HEK293 (cell line): ENCODE results near the gene LYSMD3.
"Not testable (repeated sequence)": the region's sequence is repeated elsewhere in the genome, so short reads cannot be mapped to it uniquely, and the experiment has no call there.

Source experiments
- CTCF ChIA-PET: fragments of 350-600 bp; formaldehyde crosslinking; extraction: SDS; loops from one replicate; lab custom pipeline; 2021; ENCODE audit warnings: antibody characterized with exemption; lab: Yijun Ruan, JAX
- POLR2A ChIA-PET: fragments of 300-600 bp; formaldehyde crosslinking; extraction: SDS; loops from one replicate; lab custom pipeline; 2020; ENCODE audit warnings: antibody characterized with exemption, inconsistent platforms; lab: Yijun Ruan, JAX
- H3K27ac ChIP-seq: fragments of 200-500 bp; sonication (Bioruptor generic); 2 replicates; pipeline ENCODE4 v1.5.1; 2014; ENCODE audit warnings: low read depth, low read length, control low read depth, inconsistent platforms; ENCODE audit errors: extremely low read depth
- H3K36me3 ChIP-seq, 2 experiments: fragments of 200-500 bp in 1 of 2; sonication (Bioruptor generic) in 1 of 2; 1 replicate in 1 of 2; 2 replicates in 1 of 2; pipeline ENCODE4 v1.5.1; 2014 to 2017; ENCODE audit warnings: inconsistent platforms in 2 of 2, low read length in 2 of 2; ENCODE audit not compliant: control insufficient read depth in 2 of 2, insufficient read depth in 1 of 2
- H3K4me1 ChIP-seq: fragments of 200-500 bp; sonication (Bioruptor generic); 2 replicates; pipeline ENCODE4 v1.5.1; 2014; ENCODE audit warnings: mild to moderate bottlenecking, low read length, inconsistent platforms; ENCODE audit not compliant: control insufficient read depth, insufficient read depth
- H3K4me3 ChIP-seq: 2 replicates; pipeline ENCODE4 v1.5.1; 2011; ENCODE audit warnings: low read depth, mild to moderate bottlenecking, control low read depth, low read length, moderate library complexity
- H3K9me3 ChIP-seq: fragments of 200-500 bp; sonication (Bioruptor generic); 2 replicates; pipeline ENCODE4 v1.5.1; 2014; ENCODE audit warnings: low read depth, low read length, inconsistent platforms; ENCODE audit not compliant: control insufficient read depth, insufficient read depth
- INSM2 ChIP-seq: fragments of 450-650 bp; formaldehyde crosslinking; IDR thresholded peaks from 2 replicates; pipeline ENCODE4 v1.5.1; 2016; ENCODE audit warnings: missing biosample characterization, missing genetic modification characterization
- REST ChIP-seq: fragments of 450-650 bp; formaldehyde crosslinking; IDR thresholded peaks from 2 replicates; pipeline ENCODE4 v1.5.1; 2016; ENCODE audit warnings: missing biosample characterization, missing genetic modification characterization
- SCRT1 ChIP-seq: fragments of 450-650 bp; formaldehyde crosslinking; IDR thresholded peaks from 2 replicates; pipeline ENCODE4 v1.5.1; 2016; ENCODE audit warnings: missing biosample characterization, missing genetic modification characterization, borderline replicate concordance
- ZFP41 ChIP-seq: fragments of 450-650 bp; formaldehyde crosslinking; IDR thresholded peaks from 2 replicates; pipeline ENCODE4 v1.5.1; 2016; ENCODE audit warnings: missing biosample characterization, missing genetic modification characterization, borderline replicate concordance
- ZNF16 ChIP-seq: fragments of 450-650 bp; formaldehyde crosslinking; IDR thresholded peaks from 2 replicates; pipeline ENCODE4 v1.5.1; 2016; ENCODE audit warnings: low read depth, missing biosample characterization, missing genetic modification characterization
- ZNF501 ChIP-seq: fragments of 450-650 bp; formaldehyde crosslinking; IDR thresholded peaks from 2 replicates; pipeline ENCODE4 v1.5.1; 2016; ENCODE audit warnings: missing biosample characterization, missing genetic modification characterization
- ZNF629 ChIP-seq: fragments of 450-650 bp; formaldehyde crosslinking; IDR thresholded peaks from 2 replicates; pipeline ENCODE4 v1.5.1; 2017; ENCODE audit warnings: missing biosample characterization, missing genetic modification characterization
- ZNF677 ChIP-seq: fragments of 450-650 bp; IDR thresholded peaks from 2 replicates; pipeline ENCODE4 v1.5.0; 2018; ENCODE audit warnings: missing biosample characterization, mild to moderate bottlenecking, missing genetic modification characterization, moderate library complexity
- ZNF830 ChIP-seq: fragments of 450-650 bp; IDR thresholded peaks from 2 replicates; pipeline ENCODE4 v1.5.0; 2018; ENCODE audit warnings: missing biosample characterization, missing genetic modification characterization, low read depth, mild to moderate bottlenecking, moderate library complexity
- ZNF837 ChIP-seq: fragments of 450-650 bp; formaldehyde crosslinking; IDR thresholded peaks from 2 replicates; pipeline ENCODE4 v1.5.1; 2016; ENCODE audit warnings: missing biosample characterization, missing genetic modification characterization
- ZSCAN30 ChIP-seq: fragments of 450-650 bp; IDR thresholded peaks from 2 replicates; pipeline ENCODE4 v1.5.1; 2018; ENCODE audit warnings: missing biosample characterization, mild to moderate bottlenecking, missing genetic modification characterization, moderate library complexity
- TF ChIP-seq, protein P1 (sequence below): fragments of 450-650 bp; formaldehyde crosslinking; IDR thresholded peaks from 2 replicates; pipeline ENCODE4 v1.5.1; 2016; ENCODE audit warnings: missing biosample characterization, missing genetic modification characterization
- TF ChIP-seq, protein P2 (sequence below): fragments of 450-650 bp; formaldehyde crosslinking; IDR thresholded peaks from 2 replicates; pipeline ENCODE4 v1.5.1; 2016; ENCODE audit warnings: missing biosample characterization, missing genetic modification characterization, borderline replicate concordance

The LYSMD3 gene

GRCh38 chr5:90529194-90529938 is at the start of gene LYSMD3 (continued):
- peak; percentile 96 for TF ChIP-seq ZNF501 (tag by site-specific recombination)
- peak; percentile 88 for TF ChIP-seq ZNF629 (tag by site-specific recombination)
- 0 out of 2 replicates have a peak, but pooled peaks have one; percentile 35 for TF ChIP-seq ZNF677 (tag by site-specific recombination)
- peak; percentile 67 for TF ChIP-seq INSM2

- CTCF ChIA-PET, H3K4me3 ChIP-seq, H3K27ac ChIP-seq, H3K9me3 ChIP-seq, H3K36me3 ChIP-seq, POLR2A ChIA-PET: not testable (repeated sequence)
- peaks cover 15% of the 10 kb centered on the region; the same call in 1 of the 2 replicates for H3K4me1 ChIP-seq
These were observed 47.2 kb upstream of the LYSMD3 start for GRCh38 chr5:90576566-90576965.

DNA sequence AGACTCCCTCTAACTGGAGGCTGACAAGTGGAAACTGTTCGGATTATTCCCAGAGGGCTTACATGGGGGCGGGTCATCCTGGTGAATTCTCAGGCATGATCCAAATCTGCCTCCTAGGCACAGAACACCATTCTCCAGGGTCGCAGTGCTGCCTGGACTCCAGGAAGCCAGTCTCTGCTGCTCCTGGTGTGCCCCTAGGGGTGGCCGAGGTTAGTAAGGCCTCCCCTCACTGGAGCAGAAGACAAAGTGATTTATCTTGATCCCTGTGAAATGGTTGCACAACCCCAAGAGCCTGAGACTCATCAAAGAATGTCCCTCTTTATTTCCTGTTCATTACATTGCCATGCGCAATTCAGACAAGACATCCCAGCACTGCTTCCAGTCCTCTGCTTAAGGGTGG is 46.3 kb upstream of the LYSMD3 start:
- TF ChIP-seq SCRT1 (tag by site-specific recombination) (no peak), ZFP41 (no peak)
- no peaks in the 10 kb centered on the region for H3K36me3 ChIP-seq
- H3K27ac ChIP-seq = no peak overlapping the region
- no peak overlapping the region for H3K4me3 ChIP-seq
- H3K4me1 ChIP-seq = peaks cover 22% of the 10 kb centered on the region; the same call in 1 of the 2 replicates
- CTCF ChIA-PET = interaction anchor here (0.6 kb wide), 1 partner anchor 29 kb away, joined by 3 read pairs; no protein-coding TSS in a partner anchor
- H3K9me3 ChIP-seq = no peaks in the 10 kb centered on the region
- POLR2A ChIA-PET = no interaction called here

DNA sequence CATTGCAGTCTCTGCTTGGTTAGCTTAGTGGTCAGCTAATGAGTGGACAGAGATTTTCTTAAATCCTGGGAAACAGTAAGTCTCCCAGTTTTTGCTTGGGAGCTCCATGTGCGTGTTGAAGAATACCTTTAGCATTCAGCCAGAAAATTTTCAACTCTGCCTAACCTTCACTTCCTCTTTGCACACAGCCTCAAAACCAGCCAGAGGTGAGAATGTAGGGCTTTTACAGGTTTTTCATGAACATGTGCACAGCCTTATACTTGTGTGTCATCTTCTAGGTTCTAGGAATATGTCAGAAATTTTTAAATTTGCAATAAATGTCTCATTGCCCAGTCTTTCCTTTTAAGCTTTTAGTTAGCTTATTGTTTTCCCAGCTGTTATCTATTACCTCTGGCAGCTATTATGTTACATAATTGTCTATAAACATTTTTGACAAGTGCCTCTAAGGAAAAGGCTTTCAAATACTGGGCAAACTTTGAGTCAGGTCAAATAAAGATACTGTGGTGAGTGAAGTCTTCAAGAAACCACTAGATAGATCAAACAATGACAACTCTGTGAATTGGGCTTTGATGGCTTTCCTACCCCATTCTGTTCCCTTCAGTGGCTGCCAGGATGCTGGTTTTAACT is 41.9 kb upstream of the LYSMD3 start:
- CTCF ChIA-PET = interaction anchor here (0.7 to 1.1 kb wide), 2 partner anchors 11 to 99 kb away, joined by 3 to 11 read pairs; no protein-coding TSS in a partner anchor
- POLR2A ChIA-PET = interaction anchor here (1.5 kb wide), 1 partner anchor 24 kb away, joined by 4 read pairs; no protein-coding TSS in a partner anchor
- Histone ChIP-seq H3K36me3 (peaks cover 0 to 4% of the 10 kb centered on the region in 2 experiments; a peak in 1 of 3 replicates), H3K4me3 (no peak overlapping the region), H3K27ac (peak overlapping the region; percentile 54), H3K9me3 (no peaks in the 10 kb centered on the region), H3K4me1 (peaks cover 22% of the 10 kb centered on the region; the same call in 1 of the 2 replicates)
- no peak for TF ChIP-seq REST (tag by site-specific recombination)
- TF ChIP-seq ZNF837 (tag by site-specific recombination) = no peak
- no peak for TF ChIP-seq ZNF830 (tag by site-specific recombination)
- no peak for TF ChIP-seq ZNF16 (tag by site-specific recombination)
- TF ChIP-seq, protein P1, sequence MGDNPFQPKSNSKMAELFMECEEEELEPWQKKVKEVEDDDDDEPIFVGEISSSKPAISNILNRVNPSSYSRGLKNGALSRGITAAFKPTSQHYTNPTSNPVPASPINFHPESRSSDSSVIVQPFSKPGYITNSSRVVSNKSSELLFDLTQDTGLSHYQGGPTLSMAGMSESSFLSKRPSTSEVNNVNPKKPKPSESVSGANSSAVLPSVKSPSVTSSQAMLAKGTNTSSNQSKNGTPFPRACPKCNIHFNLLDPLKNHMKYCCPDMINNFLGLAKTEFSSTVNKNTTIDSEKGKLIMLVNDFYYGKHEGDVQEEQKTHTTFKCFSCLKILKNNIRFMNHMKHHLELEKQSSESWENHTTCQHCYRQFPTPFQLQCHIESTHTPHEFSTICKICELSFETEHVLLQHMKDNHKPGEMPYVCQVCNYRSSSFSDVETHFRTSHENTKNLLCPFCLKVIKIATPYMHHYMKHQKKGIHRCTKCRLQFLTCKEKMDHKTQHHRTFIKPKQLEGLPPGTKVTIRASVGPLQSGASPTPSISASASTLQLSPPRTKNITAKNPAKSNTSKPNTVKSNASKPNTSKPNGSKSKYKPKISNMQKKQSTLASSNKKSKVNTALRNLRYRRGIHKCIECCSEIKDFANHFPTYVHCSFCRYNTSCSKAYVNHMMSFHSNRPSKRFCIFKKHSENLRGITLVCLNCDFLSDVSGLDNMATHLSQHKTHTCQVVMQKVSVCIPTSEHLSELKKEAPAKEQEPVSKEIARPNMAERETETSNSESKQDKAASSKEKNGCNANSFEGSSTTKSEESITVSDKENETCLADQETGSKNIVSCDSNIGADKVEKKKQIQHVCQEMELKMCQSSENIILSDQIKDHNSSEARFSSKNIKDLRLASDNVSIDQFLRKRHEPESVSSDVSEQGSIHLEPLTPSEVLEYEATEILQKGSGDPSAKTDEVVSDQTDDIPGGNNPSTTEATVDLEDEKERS (tag by site-specific recombination) = no peak
- TF ChIP-seq, protein P2, sequence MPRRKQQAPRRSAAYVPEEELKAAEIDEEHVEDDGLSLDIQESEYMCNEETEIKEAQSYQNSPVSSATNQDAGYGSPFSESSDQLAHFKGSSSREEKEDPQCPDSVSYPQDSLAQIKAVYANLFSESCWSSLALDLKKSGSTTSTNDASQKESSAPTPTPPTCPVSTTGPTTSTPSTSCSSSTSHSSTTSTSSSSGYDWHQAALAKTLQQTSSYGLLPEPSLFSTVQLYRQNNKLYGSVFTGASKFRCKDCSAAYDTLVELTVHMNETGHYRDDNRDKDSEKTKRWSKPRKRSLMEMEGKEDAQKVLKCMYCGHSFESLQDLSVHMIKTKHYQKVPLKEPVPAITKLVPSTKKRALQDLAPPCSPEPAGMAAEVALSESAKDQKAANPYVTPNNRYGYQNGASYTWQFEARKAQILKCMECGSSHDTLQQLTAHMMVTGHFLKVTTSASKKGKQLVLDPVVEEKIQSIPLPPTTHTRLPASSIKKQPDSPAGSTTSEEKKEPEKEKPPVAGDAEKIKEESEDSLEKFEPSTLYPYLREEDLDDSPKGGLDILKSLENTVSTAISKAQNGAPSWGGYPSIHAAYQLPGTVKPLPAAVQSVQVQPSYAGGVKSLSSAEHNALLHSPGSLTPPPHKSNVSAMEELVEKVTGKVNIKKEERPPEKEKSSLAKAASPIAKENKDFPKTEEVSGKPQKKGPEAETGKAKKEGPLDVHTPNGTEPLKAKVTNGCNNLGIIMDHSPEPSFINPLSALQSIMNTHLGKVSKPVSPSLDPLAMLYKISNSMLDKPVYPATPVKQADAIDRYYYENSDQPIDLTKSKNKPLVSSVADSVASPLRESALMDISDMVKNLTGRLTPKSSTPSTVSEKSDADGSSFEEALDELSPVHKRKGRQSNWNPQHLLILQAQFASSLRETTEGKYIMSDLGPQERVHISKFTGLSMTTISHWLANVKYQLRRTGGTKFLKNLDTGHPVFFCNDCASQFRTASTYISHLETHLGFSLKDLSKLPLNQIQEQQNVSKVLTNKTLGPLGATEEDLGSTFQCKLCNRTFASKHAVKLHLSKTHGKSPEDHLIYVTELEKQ (tag by site-specific recombination) = 0 out of 2 replicates have a peak, but pooled peaks have one; percentile 5
- TF ChIP-seq ZSCAN30 (tag by site-specific recombination) = peak; percentile 20; the same call in 1 of the 2 replicates
